ENCODE data around the gene SORCS1. TPM values are rescaled to one million over a fixed set of nuclear protein-coding genes. Genes with fewer than 3 reads are reported as not detected.

The SORCS1 gene
- total RNA-seq, 2 experiments from 2014 or later, result not detected

GRCh38 chr10:106609470-106610266 is 554.8 kb downstream of the SORCS1 start:
- Mint-ChIP-seq H3K27ac (no peak overlapping the region), H3K4me1 (no peaks in the 10 kb centered on the region), H3K9me3 (peaks cover 5% of the 10 kb centered on the region), H3K36me3 (ENCODE audit: low read depth) (no peaks in the 10 kb centered on the region), H3K4me3 (no peak overlapping the region), H3K27me3 (no peaks in the 10 kb centered on the region)
- CTCF ChIA-PET, result no interaction called here
- no peak for DNase-seq
- POLR2A ChIA-PET, result no interaction called here

DNA sequence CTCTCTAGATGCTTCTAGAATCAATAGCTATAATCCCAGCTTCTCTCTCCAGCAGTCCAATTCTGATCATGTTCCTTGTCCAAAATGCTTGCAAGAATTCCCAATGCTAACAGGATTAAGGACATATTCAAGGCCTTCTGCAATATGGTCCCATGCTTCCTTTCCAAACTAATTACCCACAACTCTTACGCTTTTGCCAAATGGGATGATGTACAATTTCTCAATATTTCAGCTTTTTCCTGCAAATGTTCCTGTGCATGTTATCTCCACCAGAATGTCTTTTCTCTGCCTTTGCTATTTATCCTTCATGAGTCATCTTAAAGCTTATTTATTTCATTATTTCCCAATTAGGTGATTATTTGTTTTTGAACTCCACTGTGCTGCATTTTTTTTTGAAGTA is 556.4 kb downstream of the SORCS1 start:
- no peaks in the 10 kb centered on the region for H3K27me3 Mint-ChIP-seq
- ChIA-PET CTCF (no interaction called here), POLR2A (no interaction called here)
- H3K27ac Mint-ChIP-seq, result no peak overlapping the region
- DNase-seq, result no peak
- no peak overlapping the region for H3K4me3 Mint-ChIP-seq
- peaks cover 3% of the 10 kb centered on the region for H3K9me3 Mint-ChIP-seq
- H3K36me3 Mint-ChIP-seq (ENCODE audit: low read depth), result no peaks in the 10 kb centered on the region
- no peaks in the 10 kb centered on the region for H3K4me1 Mint-ChIP-seq

- Mint-ChIP-seq H3K27me3 (no peaks in the 10 kb centered on the region), H3K36me3 (ENCODE audit: low read depth) (no peaks in the 10 kb centered on the region), H3K4me1 (no peaks in the 10 kb centered on the region), H3K9me3 (no peaks in the 10 kb centered on the region), H3K4me3 (no peak overlapping the region), H3K27ac (no peak overlapping the region)
- CTCF ChIA-PET, result no interaction called here
- DNase-seq, result no peak
- POLR2A ChIA-PET, result no interaction called here
Observed at GRCh38 chr10:106595281-106595680, 569.2 kb downstream of the SORCS1 start.

- Mint-ChIP-seq H3K36me3 (ENCODE audit: low read depth) (no peaks in the 10 kb centered on the region), H3K9me3 (no peaks in the 10 kb centered on the region), H3K27ac (no peak overlapping the region), H3K27me3 (no peaks in the 10 kb centered on the region), H3K4me3 (no peak overlapping the region), H3K4me1 (no peaks in the 10 kb centered on the region)
- no peak for DNase-seq
- ChIA-PET POLR2A (no interaction called here), CTCF (no interaction called here)
Observed at GRCh38 chr10:106593876-106594275, 570.6 kb downstream of the SORCS1 start.

GRCh38 chr10:106592396-106592795 is 572.1 kb downstream of the SORCS1 start:
- DNase-seq, result no peak
- POLR2A ChIA-PET, result no interaction called here
- CTCF ChIA-PET, result no interaction called here
- Mint-ChIP-seq H3K9me3 (peaks cover under 1% of the 10 kb centered on the region), H3K27me3 (no peaks in the 10 kb centered on the region), H3K36me3 (ENCODE audit: low read depth) (no peaks in the 10 kb centered on the region), H3K4me1 (no peaks in the 10 kb centered on the region), H3K27ac (no peak overlapping the region), H3K4me3 (no peak overlapping the region)

DNA sequence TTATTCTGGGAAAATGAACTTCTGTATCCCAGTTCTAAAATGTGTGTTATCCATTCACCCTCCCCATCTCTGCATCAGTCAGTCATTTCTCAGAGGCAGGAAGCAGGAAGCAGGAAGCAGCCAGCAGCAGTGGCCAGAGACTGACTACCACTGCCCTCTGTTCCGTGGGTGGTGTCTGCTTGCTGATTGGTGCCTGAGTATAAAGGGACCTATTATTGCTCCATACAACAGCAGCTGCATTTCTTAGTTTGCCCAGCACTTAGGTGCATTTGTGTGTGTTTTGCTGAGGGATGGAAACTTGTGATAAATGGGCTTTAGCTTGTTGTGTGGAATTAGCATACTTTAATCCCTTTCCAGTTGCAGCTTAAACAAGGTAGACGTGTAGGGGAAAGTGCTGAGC is 582.2 kb downstream of the SORCS1 start:
- ChIA-PET CTCF (no interaction called here), POLR2A (no interaction called here)
- H3K9me3 Mint-ChIP-seq, result peaks cover 6% of the 10 kb centered on the region
- no peak overlapping the region for H3K27ac Mint-ChIP-seq
- no peak overlapping the region for H3K4me3 Mint-ChIP-seq
- no peaks in the 10 kb centered on the region for H3K27me3 Mint-ChIP-seq
- no peaks in the 10 kb centered on the region for H3K36me3 Mint-ChIP-seq (ENCODE audit: low read depth)
- no peaks in the 10 kb centered on the region for H3K4me1 Mint-ChIP-seq
- no peak for DNase-seq

- Mint-ChIP-seq H3K4me3 (no peak overlapping the region), H3K27me3 (no peaks in the 10 kb centered on the region), H3K9me3 (peaks cover 5% of the 10 kb centered on the region), H3K36me3 (ENCODE audit: low read depth) (no peaks in the 10 kb centered on the region), H3K27ac (no peak overlapping the region), H3K4me1 (no peaks in the 10 kb centered on the region)
- no peak for DNase-seq
- POLR2A ChIA-PET, result no interaction called here
- CTCF ChIA-PET, result no interaction called here
Observed at GRCh38 chr10:106577756-106578155, 586.8 kb downstream of the SORCS1 start.

DNA sequence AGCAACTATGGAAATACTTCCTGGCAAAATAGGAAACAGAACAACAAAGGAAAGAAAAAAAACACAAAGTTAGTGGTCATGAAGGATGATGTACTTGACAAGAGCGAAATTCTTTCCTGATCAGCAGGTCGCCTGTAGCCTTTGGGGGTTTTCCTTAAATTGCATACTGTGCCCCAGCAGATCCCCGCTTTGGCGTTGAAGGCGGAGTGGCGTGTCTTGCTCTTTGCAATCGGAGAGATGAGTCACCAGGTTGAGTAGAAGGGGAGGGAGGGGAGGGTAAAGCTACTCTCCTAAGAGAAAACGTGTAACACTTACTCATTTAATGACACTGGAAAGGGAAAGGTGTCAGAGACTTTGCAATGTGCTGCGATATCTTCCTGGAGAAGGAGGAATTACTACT is 587.2 kb downstream of the SORCS1 start:
- CTCF ChIA-PET, result no interaction called here
- H3K9me3 Mint-ChIP-seq, result peaks cover 5% of the 10 kb centered on the region
- no peaks in the 10 kb centered on the region for H3K27me3 Mint-ChIP-seq
- H3K36me3 Mint-ChIP-seq (ENCODE audit: low read depth), result no peaks in the 10 kb centered on the region
- H3K4me3 Mint-ChIP-seq, result no peak overlapping the region
- no peaks in the 10 kb centered on the region for H3K4me1 Mint-ChIP-seq
- POLR2A ChIA-PET, result no interaction called here
- H3K27ac Mint-ChIP-seq, result no peak overlapping the region
- no peak for DNase-seq

GRCh38 chr10:106576534-106576933 is 588.0 kb downstream of the SORCS1 start:
- no peaks in the 10 kb centered on the region for H3K4me1 Mint-ChIP-seq
- ChIA-PET POLR2A (no interaction called here), CTCF (no interaction called here)
- no peak overlapping the region for H3K27ac Mint-ChIP-seq
- H3K9me3 Mint-ChIP-seq, result peaks cover 2% of the 10 kb centered on the region
- no peaks in the 10 kb centered on the region for H3K36me3 Mint-ChIP-seq (ENCODE audit: low read depth)
- no peak for DNase-seq
- H3K27me3 Mint-ChIP-seq, result no peaks in the 10 kb centered on the region
- no peak overlapping the region for H3K4me3 Mint-ChIP-seq

DNA sequence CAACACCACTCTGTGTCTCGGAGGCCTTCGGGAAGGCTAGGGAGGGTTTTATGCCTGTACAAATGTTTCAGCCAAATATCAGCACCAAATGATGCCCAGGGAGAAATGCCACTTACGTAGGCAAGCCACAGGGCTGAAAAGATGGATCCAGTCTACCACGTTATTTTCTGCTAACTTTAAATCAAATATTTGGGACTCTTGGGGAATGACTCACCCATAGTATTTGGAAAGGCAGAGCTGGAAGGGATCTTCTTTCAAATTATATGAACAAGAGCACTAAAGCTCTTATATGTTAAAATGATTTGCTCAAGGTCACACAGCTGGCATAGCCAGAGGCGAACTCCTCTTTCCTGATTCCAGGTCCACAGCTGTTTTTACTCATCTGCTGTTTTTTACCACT is 591.4 kb downstream of the SORCS1 start:
- DNase-seq, result no peak
- Mint-ChIP-seq H3K9me3 (peaks cover 2% of the 10 kb centered on the region), H3K4me1 (no peaks in the 10 kb centered on the region), H3K4me3 (no peak overlapping the region), H3K27ac (no peak overlapping the region), H3K36me3 (ENCODE audit: low read depth) (no peaks in the 10 kb centered on the region), H3K27me3 (no peaks in the 10 kb centered on the region)
- POLR2A ChIA-PET, result no interaction called here
- CTCF ChIA-PET, result no interaction called here

GRCh38 chr10:106571192-106571946 is 593.1 kb downstream of the SORCS1 start:
- no peak overlapping the region for H3K4me3 Mint-ChIP-seq
- POLR2A ChIA-PET, result no interaction called here
- CTCF ChIA-PET, result no interaction called here
- no peaks in the 10 kb centered on the region for H3K27me3 Mint-ChIP-seq
- H3K27ac Mint-ChIP-seq, result no peak overlapping the region
- no peak for DNase-seq
- peaks cover 2% of the 10 kb centered on the region for H3K9me3 Mint-ChIP-seq
- no peaks in the 10 kb centered on the region for H3K36me3 Mint-ChIP-seq (ENCODE audit: low read depth)
- no peaks in the 10 kb centered on the region for H3K4me1 Mint-ChIP-seq

DNA sequence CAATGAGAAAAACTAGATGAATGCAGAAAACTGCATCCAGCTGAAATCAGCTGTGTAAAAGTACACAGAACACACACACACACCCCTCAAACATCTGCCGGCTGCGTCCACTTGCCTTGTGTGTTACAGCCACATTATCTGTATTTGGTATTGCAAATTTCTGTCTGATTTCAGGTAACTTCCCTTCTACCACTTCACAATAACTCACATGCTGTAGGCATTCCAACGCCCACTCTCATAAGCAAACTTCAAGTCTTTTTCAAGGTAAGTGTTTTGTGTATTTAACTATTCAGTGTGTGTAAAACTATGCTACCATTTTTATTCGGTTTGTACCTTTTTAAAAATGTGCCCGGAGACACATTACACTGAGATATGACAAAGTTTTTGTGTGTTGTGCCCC is 594.2 kb downstream of the SORCS1 start:
- H3K27ac Mint-ChIP-seq, result no peak overlapping the region
- H3K4me3 Mint-ChIP-seq, result no peak overlapping the region
- ChIA-PET POLR2A (no interaction called here), CTCF (no interaction called here)
- H3K4me1 Mint-ChIP-seq, result no peaks in the 10 kb centered on the region
- H3K9me3 Mint-ChIP-seq, result no peaks in the 10 kb centered on the region
- no peak for DNase-seq
- no peaks in the 10 kb centered on the region for H3K36me3 Mint-ChIP-seq (ENCODE audit: low read depth)
- no peaks in the 10 kb centered on the region for H3K27me3 Mint-ChIP-seq

DNA sequence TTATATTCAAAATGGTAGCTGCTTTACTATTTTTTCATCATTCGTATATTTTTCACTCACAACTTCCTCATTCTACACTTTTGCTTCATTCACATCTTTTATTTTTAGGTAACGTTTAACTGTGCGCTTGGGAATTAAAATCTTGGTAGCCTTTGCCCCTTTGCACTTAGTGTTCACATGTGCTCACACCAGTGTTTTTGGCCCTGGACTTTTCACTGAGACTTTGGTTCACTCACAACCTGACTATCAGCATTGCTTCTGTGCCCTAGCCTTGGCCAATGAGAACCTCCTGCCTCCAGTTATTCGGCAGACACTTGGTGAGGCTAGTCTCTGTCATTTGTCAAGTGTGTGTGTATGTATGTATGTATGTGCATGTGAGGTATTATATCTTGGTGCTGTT is 596.9 kb downstream of the SORCS1 start:
- Mint-ChIP-seq H3K4me1 (no peaks in the 10 kb centered on the region), H3K4me3 (no peak overlapping the region), H3K27me3 (no peaks in the 10 kb centered on the region), H3K9me3 (peaks cover 2% of the 10 kb centered on the region), H3K36me3 (ENCODE audit: low read depth) (no peaks in the 10 kb centered on the region), H3K27ac (no peak overlapping the region)
- CTCF ChIA-PET, result no interaction called here
- DNase-seq, result no peak
- POLR2A ChIA-PET, result no interaction called here

DNA sequence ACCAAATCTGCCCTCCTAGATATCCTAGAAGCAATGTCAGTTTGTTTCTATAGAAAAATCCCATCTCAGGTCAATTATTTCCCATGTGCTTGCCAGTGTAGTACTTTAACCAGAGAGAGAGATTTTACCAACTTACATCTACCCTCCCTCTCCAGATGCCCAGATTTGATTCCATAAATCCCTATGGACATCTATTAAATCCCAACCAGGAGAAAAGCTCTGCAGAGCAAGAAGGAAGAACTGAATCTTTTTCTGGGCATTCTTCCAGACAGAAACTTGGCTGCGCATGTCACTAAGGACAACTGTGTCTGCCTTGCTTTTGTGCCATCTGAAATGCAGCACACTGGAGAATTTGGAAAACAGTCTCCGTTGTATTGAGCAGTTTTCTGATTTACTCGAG is 597.6 kb downstream of the SORCS1 start:
- H3K36me3 Mint-ChIP-seq (ENCODE audit: low read depth), result no peaks in the 10 kb centered on the region
- no peaks in the 10 kb centered on the region for H3K27me3 Mint-ChIP-seq

More for the DNA sequence above, 597.6 kb downstream of the SORCS1 start:
- DNase-seq, result no peak
- H3K9me3 Mint-ChIP-seq, result peaks cover 2% of the 10 kb centered on the region
- no peak overlapping the region for H3K4me3 Mint-ChIP-seq
- H3K27ac Mint-ChIP-seq, result no peak overlapping the region
- no peaks in the 10 kb centered on the region for H3K4me1 Mint-ChIP-seq
- ChIA-PET CTCF (no interaction called here), POLR2A (no interaction called here)

All from activated CD4-positive, alpha-beta memory T cell treated with anti-CD3 and anti-CD28 coated beads, Interleukin-2, amount 10 ng/mL, durations not matched to agents 7 days and 5 days (primary cell).